A549 (cell line): ENCODE results near the gene SHMT2.

ENCODE experiments used
- CEBPB ChIP-seq, 2 experiments: fragments of >200 bp in 1 of 2; sonication (Bioruptor Twin) in 1 of 2; formaldehyde crosslinking in 1 of 2; IDR thresholded peaks; 2 replicates each; pipeline ENCODE4 v1.6.1; 2012 to 2016
- CTCF ChIP-seq: fragments of >200 bp; sonication (Bioruptor Twin); formaldehyde crosslinking; IDR thresholded peaks from 3 replicates; pipeline ENCODE4 v1.5.1; 2016
- EP300 ChIP-seq, 2 experiments: fragments of >200 bp; sonication (Bioruptor Twin); formaldehyde crosslinking; IDR thresholded peaks; 2 replicates in 1 of 2; 3 replicates in 1 of 2; pipeline ENCODE4 v1.6.1; 2016 to 2017
- FOXS1 ChIP-seq: fragments of 250-450 bp; sonication (Bioruptor Pico); IDR thresholded peaks from 2 replicates; pipeline ENCODE4 v1.5.0; 2020; ENCODE audit warnings: mild to moderate bottlenecking, moderate library complexity
- MYC ChIP-seq: IDR thresholded peaks from 2 replicates; pipeline ENCODE4 v1.6.1; 2012; ENCODE audit warnings: mild to moderate bottlenecking, inconsistent platforms, low read length, improper control_type of control experiment, borderline replicate concordance
- POLR2A ChIP-seq: IDR thresholded peaks from 2 replicates; pipeline ENCODE4 v1.6.1; 2012; ENCODE audit warnings: mild to moderate bottlenecking, low read length
- RARB ChIP-seq: fragments of 250-450 bp; sonication (Bioruptor Pico); IDR thresholded peaks from 2 replicates; pipeline ENCODE4 v1.8.0; 2021; ENCODE audit warnings: mild to moderate bottlenecking, moderate library complexity
- RCOR1 ChIP-seq: fragments of 150-350 bp; IDR thresholded peaks from 2 replicates; pipeline ENCODE4 v1.6.1; 2014; ENCODE audit warnings: antibody characterized with exemption, low read length, low read depth
- RFX5 ChIP-seq: fragments of 450-650 bp; IDR thresholded peaks from 2 replicates; pipeline ENCODE4 v1.7.1; 2014; ENCODE audit warnings: antibody characterized with exemption, mild to moderate bottlenecking, moderate library complexity

GRCh38 chr12:57240066-57240921 is 10.8 kb downstream of the SHMT2 start:
- TF ChIP-seq CTCF, result no peak
- no peak for TF ChIP-seq RARB (CRISPR knock-in tag)
- peak; percentile 53; the same call in 1 of the 2 replicates for TF ChIP-seq MYC
- TF ChIP-seq CEBPB (IDR thresholded peaks at IDR 0.05), result peak; percentile 7 to 43; a peak in 1 of 4 replicates
- TF ChIP-seq RCOR1, result no peak
- TF ChIP-seq EP300 (IDR thresholded peaks at IDR 0.05), result no peak
- no peak for TF ChIP-seq POLR2A
- TF ChIP-seq FOXS1 (CRISPR knock-in tag), result no peak
- no peak for TF ChIP-seq RFX5
